K562 (cell line): Measurements from ENCODE around the gene GGA3. TPM values are rescaled to one million over a fixed set of nuclear protein-coding genes. Genes with fewer than 3 reads are reported as not detected.

Experiments
- ARID2 ChIP-seq: fragments of 450-650 bp; IDR thresholded peaks from 2 replicates; pipeline ENCODE4 v1.6.1; 2017; ENCODE audit warnings: antibody characterized with exemption, mild to moderate bottlenecking
- ATF1 ChIP-seq, 2 experiments: fragments of 450-650 bp in 1 of 2; IDR thresholded peaks; 2 replicates each; pipeline ENCODE4 v1.6.1; 2016; ENCODE audit warnings: missing compliant biosample characterization in 1 of 2, missing genetic modification characterization in 1 of 2
- CXXC5 ChIP-seq: fragments of 250-450 bp; sonication (Bioruptor Pico); IDR thresholded peaks from 2 replicates; pipeline ENCODE4 v1.8.0; 2022; ENCODE audit warnings: inconsistent platforms, mild to moderate bottlenecking, moderate library complexity
- E2F6 ChIP-seq, 2 experiments: IDR thresholded peaks; 2 replicates each; pipeline ENCODE4 v1.6.1; 2011; ENCODE audit warnings: borderline replicate concordance in 1 of 2, control low read depth in 1 of 2, low read depth in 1 of 2, low read length in 1 of 2, mild to moderate bottlenecking in 1 of 2, mixed read lengths in 1 of 2, moderate library complexity in 1 of 2; ENCODE audit not compliant: insufficient read depth in 1 of 2, insufficient read length in 1 of 2, poor library complexity in 1 of 2, severe bottlenecking in 1 of 2; ENCODE audit errors: extremely low read depth in 1 of 2
- IRF1 ChIP-seq: sonication (generic); formaldehyde crosslinking; IDR thresholded peaks from 2 replicates; pipeline ENCODE4 v1.8.0; 2022; ENCODE audit warnings: missing genetic modification reagents, mild to moderate bottlenecking, borderline replicate concordance
- KLF1 ChIP-seq: fragments of 450-650 bp; IDR thresholded peaks from 2 replicates; pipeline ENCODE4 v1.6.1; 2016; ENCODE audit warnings: missing genetic modification characterization, missing compliant biosample characterization
- MTA2 ChIP-seq: fragments of 450-650 bp; IDR thresholded peaks from 2 replicates; pipeline ENCODE4 v1.6.1; 2016; ENCODE audit warnings: low read depth
- NCOA4 ChIP-seq: fragments of 450-650 bp; IDR thresholded peaks from 2 replicates; pipeline ENCODE4 v1.6.1; 2018; ENCODE audit warnings: mild to moderate bottlenecking; ENCODE audit not compliant: partially characterized antibody
- NFRKB ChIP-seq: fragments of 450-650 bp; IDR thresholded peaks from 2 replicates; pipeline ENCODE4 v1.6.1; 2016; ENCODE audit warnings: low read depth
- PCBP1 ChIP-seq: fragments of 200-400 bp; formaldehyde crosslinking; IDR thresholded peaks from 2 replicates; pipeline ENCODE4 v1.6.1; 2018; ENCODE audit warnings: mild to moderate bottlenecking, low read depth, low read length; ENCODE audit not compliant: poor library complexity, severe bottlenecking
- PRDM10 ChIP-seq: fragments of 450-650 bp; IDR thresholded peaks from 2 replicates; pipeline ENCODE4 v1.6.1; 2018; ENCODE audit not compliant: partially characterized antibody
- TCF3 ChIP-seq: sonication (generic); formaldehyde crosslinking; IDR thresholded peaks from 2 replicates; pipeline ENCODE4 v1.4.0; 2020; ENCODE audit warnings: mild to moderate bottlenecking, missing genetic modification reagents
- TCF7L2 ChIP-seq: fragments of 150-350 bp; IDR thresholded peaks from 2 replicates; pipeline ENCODE4 v1.6.1; 2016; ENCODE audit warnings: low read depth, mild to moderate bottlenecking, low read length, moderate library complexity
- WHSC1 ChIP-seq: IDR thresholded peaks from one replicate; pipeline ENCODE4 v1.6.1; 2012; ENCODE audit warnings: low read length, control low read depth, inconsistent platforms
- ZNF217 ChIP-seq: sonication (generic); formaldehyde crosslinking; IDR thresholded peaks from 2 replicates; pipeline ENCODE4 v1.8.0; 2022; ENCODE audit warnings: mild to moderate bottlenecking, missing genetic modification reagents
- ZNF274 ChIP-seq: IDR thresholded peaks from 2 replicates; pipeline ENCODE4 v1.6.1; 2011; ENCODE audit warnings: low read depth, mild to moderate bottlenecking, low read length, moderate library complexity, borderline replicate concordance
- ZNF592 ChIP-seq: fragments of 450-650 bp; IDR thresholded peaks from 2 replicates; pipeline ENCODE4 v1.6.1; 2017; ENCODE audit warnings: antibody characterized with exemption, mild to moderate bottlenecking
- ZNF695 ChIP-seq: fragments of 450-650 bp; formaldehyde crosslinking; IDR thresholded peaks from 2 replicates; pipeline ENCODE4 v1.4.0; 2020; ENCODE audit warnings: mild to moderate bottlenecking, moderate library complexity
- polyA plus RNA-seq, 8 experiments: library from polyadenylated mRNA; depleted of rRNA in 4 of 8; stranded (reverse) in 5 of 8; unstranded in 3 of 8; fragments of >200 nt; fragmentation: Nextera tagmentation in 2 of 8; fragmentation: Illumina TruSeq in 1 of 8; extraction: Ambion mirVana in 2 of 8; extraction: Trizol in 1 of 8; gene quantifications; 2 replicates each; pipeline versions ENCODE4 v1.2.1 to v1.2.3, GENCODE V29; 2011 to 2014; ENCODE audit warnings: inconsistent platforms in 1 of 8, missing spikeins in 1 of 8
- total RNA-seq, 7 experiments: library from RNA; depleted of rRNA in 6 of 7; stranded (reverse); fragments of >200 nt in 6 of 7; fragmentation: Illumina TruSeq in 2 of 7; extraction: Trizol in 2 of 7; gene quantifications; 2 replicates each; pipeline versions ENCODE4 v1.2.1 to v1.2.3, GENCODE V29; 2011 to 2021; ENCODE audit warnings: low replicate concordance in 1 of 7

The GGA3 gene
- total and polyA plus RNA-seq, 9 of the 15 experiments (the other 6 are each of a cell fraction or from before 2014, with no cell fraction given): 5.7 to 64.9 (median 25.4) TPM

GRCh38 chr17:75289115-75289831 is 27.9 kb upstream of the GGA3 start, which contains the start of gene SLC25A19 (continued):
- TF ChIP-seq PRDM10 (peak; percentile 80), ATF1 (CRISPR knock-in tag; IDR thresholded peaks at IDR 0.05) (peak; percentile 52; the same call in 1 of the 2 replicates), ATF1 (tag; IDR thresholded peaks at IDR 0.05) (peak; percentile 95), ZNF217 (CRISPR knock-in tag) (no peak), CXXC5 (CRISPR knock-in tag) (peak; percentile 91), MTA2 (no peak), IRF1 (CRISPR knock-in tag) (0 out of 2 replicates have a peak, but pooled peaks have one; percentile 36), ZNF695 (CRISPR knock-in tag) (no peak), TCF7L2 (no peak), PCBP1 (no peak), TCF3 (0 out of 2 replicates have a peak, but pooled peaks have one; percentile 19), NCOA4 (no peak), E2F6 (IDR thresholded peaks at IDR 0.05; ENCODE audit: borderline replicate concordance in 1 of 2, extremely low read depth in 1 of 2, insufficient read depth in 1 of 2, insufficient read length in 1 of 2, low read depth in 1 of 2, low read length in 1 of 2, poor library complexity in 1 of 2, severe bottlenecking in 1 of 2) (peak; percentile 6 to 22), ZNF592 (no peak), ARID2 (no peak), ZNF274 (no peak), KLF1 (tag) (peak; percentile 19; the same call in 1 of the 2 replicates), WHSC1 (no peak), NFRKB (no peak)
